AML-193 (cell line): Measurements from ENCODE around the gene LCE1B.

Source experiments
- DNase-seq, 2 experiments: peaks; one replicate each; lab custom pipeline; 2025; lab: John Stamatoyannopoulos, UW

The LCE1B gene

DNA sequence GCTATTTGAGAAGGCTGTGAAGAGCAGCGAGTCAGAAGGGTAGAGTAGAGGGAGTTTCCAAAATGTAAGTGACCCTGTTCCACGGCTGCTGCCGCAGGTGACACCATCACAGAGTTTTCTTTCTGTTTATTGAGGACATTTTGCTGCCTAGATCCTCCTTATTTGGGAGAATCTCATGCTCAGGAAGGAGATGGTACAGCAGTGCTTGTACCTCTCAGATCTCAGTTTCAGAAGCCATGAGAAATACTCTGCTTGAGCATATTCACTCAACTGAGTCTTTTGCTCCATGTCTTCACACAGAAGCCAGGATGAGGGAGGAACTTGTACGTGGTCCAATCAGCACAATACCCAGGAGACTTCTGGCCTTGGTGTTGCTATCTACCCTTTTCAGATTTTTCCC, 49.6 kb downstream of the LCE1B start:
- DNase-seq, result no peak
